Measurements from ENCODE around the gene NUFIP2.
"Not testable (repeated sequence)": the region's sequence is repeated elsewhere in the genome, so short reads cannot be mapped to it uniquely, and the experiment has no call there.

Gene NUFIP2

DNA sequence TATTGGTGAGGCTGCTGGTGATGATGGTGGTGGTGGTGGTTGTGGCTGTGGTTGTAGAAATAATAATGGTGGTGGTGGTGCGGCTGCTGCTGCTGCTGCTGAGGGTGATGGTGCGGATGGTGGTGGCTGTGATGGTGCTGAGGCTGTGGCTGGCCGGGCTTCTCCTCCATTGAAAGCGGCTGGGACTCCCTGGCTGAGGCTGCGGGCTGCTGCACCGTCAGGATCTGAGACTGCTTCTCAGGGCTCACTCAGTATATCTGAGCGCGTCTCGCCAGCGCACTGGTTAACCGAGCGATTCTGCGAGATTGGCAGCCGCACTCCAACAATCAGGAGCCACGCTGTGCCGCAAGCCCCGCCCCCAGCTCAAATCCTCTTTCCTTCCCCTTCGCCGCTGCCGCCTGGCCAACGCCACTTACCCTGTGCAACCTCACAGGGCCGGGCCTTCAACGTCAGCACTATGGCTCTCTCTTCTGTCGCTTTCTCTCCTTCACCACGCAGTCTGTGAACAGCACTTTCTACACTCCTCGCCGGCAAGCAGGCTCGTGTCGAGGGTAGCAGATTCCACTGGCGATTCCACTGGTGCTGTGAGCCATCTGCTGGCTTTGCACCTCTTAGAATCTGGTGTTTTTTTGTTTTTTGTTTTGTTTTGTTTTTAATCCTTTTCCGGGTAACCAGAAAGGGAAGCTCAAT, at the start of gene NUFIP2:
TSS of gene NUFIP2 (minus strand) at position 259 of the 690 bp plus-strand sequence. CDS start at position 170, 89 bp downstream.
- peak; percentile 98 for FAIRE-seq

GRCh38 chr17:29342158-29342765, 48.3 kb upstream of the NUFIP2 start:
- no peak for FAIRE-seq

DNA sequence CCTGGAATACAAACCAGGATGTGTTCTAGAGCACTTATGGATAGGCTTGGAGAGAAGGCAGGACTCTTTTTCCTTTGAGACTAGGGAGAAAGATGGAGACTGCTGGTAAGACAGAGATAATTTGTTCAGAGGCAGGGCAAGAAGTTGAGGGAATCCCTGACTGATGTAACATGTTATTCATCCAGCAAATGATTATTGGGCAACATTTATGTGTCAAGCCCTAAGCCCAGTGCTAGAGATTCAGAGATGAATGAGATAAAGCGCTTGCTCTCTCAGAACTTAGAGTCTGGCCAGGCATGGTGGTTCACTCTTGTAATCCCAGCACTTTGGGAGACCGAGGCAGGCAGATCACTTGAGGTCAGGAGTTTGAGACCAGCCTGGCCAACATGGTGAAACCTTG, 47.8 kb upstream of the NUFIP2 start:
- FAIRE-seq: no peak

DNA sequence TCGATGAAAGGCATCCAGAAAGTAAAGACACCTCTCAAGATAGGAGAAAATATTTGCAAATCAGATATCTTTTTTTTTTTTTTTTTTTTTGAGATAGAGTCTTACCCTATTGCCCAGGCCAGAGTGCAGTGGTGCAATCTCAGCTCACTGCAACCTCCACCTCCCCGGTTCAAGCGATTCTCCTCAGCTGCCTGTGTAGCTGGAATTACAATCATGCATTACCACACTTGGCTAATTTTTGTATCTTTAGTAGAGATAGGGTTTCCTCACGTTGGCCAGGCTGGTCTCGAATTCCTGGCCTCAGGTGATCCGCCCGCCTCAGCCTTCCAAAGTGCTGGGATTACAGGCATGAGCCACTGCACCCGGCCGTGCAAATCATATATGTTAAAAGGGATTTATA, 45.1 kb upstream of the NUFIP2 start:
- FAIRE-seq: not testable (repeated sequence)

GRCh38 chr17:29331708-29332085, 37.7 kb upstream of the NUFIP2 start:
- FAIRE-seq: no peak

DNA sequence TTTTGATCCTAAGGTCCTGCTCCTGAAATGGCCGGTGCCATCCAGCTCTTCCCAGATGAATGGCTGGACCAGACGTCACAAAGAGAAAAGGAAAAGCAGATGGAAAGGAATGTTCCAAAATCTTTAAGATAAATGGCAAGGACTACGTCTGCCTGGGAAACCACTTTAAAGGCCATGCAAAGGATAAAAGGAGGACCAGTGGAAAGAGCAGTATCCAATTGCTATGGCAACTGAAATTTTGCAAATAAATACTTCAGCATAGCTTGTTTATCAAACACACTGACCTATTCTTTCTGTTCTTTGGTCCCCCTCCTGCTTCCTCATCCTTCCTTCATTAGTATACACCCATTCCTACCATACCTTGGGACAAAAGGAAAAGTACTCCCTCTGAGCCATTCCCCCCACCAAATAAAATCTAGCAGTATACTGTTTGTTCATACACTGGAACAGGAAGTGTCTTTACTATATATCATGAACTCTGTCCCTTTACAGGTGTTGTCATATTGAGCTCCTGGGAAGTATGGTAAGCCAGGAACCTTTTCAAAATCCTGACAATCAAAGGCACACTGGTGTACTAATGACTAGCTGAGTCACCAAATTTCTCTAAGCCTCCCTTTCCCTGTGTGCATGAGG, 37.2 kb upstream of the NUFIP2 start:
- no peak for FAIRE-seq

DNA sequence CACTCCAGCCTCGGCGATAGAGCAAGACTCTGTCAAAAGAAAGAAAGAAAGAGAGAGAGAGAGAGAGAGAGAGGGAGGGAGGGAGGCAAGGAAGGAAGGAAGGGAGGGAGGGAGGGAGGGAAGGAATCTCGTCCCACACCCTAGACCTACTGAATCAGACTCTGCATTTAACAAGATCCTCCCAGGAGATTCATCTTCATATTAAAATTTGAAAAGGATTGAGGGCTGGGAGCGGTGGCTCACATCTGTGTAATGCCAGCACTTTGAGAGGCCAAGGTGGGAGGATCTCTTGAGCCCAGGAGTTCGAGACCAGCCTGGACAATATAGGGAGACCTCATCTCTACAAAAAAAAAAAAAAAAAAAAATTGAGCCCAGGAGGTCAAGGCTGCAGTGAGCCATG, 33.5 kb upstream of the NUFIP2 start:
- FAIRE-seq: no peak

DNA sequence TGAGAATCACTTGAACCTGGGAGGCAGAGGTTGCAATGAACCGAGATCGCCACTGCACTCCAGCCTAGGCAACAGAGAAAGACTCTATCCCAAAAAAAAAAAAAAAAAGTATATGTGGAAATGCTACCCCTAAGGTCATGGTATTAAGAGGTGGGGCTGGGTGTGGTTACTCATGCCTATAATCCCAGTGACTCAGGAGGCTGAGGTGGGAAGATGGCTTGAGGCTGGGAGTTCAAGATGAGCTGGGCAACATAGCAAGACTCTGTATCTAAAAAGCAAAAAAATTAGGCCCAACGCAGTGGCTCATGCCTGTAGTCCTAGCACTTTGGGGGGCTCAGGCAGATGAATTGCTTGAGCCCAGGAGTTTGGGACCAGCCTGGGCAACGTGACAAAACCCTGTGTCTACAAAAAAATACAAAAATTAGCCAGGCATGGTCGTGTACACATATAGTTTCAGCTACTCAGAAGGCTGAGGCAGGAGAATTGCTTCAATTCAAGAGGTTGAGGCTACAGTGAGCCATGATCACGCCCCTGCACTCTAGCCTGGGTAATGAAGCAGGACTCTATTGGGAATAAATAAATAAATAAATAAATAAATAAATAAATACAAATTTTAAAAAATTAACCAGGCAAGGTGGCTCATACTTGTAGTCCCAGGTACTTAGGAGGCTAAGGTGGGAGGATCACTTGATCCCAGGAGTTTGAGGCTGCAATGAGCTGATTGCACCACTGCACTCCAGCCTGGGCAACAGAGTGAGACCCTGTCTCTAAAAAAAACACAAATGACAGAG, 32.3 kb upstream of the NUFIP2 start:
- FAIRE-seq: no peak

- FAIRE-seq: no peak
These were observed 28.4 kb upstream of the NUFIP2 start for GRCh38 chr17:29322363-29322762.

GRCh38 chr17:29303386-29303785, 9.4 kb upstream of the NUFIP2 start:
- no peak for FAIRE-seq

GRCh38 chr17:29299031-29299430, 5.1 kb upstream of the NUFIP2 start:
- no peak for FAIRE-seq

GRCh38 chr17:29295420-29295819, 1.5 kb upstream of the NUFIP2 start:
- no peak for FAIRE-seq

- FAIRE-seq: no peak
These were observed 592 bp upstream of the NUFIP2 start for GRCh38 chr17:29294580-29294900.

DNA sequence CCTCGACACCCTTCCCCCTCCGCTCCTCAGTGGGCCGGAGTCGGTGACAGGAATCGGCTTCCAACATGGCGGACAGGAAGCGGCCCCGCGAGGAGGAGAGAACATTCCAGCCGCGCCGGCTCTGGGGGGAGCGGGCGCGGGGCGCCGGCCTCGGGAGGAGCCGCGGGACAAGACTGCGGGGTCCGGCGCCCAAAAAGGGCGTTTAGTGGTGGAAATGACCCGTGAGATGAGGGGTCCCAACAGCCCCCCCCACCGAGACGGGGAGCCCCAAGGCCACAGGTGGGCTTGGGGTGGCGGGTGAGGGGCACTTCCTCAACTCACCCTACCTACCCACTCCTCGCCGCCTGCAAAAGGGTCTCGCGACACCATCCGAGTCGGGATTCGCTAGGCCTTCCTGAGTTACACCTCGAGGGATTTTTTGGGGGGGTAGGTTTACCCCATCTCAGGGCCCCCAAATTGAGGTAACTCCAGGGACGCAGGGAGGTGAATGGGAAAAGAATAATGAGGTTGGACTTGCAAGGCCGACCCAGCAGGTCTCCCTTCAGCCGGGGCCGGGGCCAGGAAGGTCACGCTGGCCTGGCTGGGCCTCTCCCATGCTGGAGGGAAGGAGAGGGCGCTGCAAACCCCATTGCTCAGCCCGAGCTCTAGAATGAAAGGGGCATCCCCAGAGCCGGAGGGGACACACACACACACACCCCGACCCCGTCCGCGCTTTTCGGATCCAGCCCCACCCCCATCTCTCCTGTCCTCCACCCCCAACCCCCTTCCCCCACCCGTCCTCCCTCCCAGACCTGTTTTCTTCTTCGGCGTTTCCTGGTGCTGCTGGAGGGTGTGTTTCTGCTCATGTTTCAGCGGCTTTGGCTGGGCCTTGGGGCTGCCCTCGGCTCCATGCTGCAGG, 707 bp downstream of the NUFIP2 start:
- FAIRE-seq: no peak

- FAIRE-seq: no peak
These were observed 1.6 kb downstream of the NUFIP2 start for GRCh38 chr17:29292071-29292991.

GRCh38 chr17:29291163-29291752, 2.7 kb downstream of the NUFIP2 start:
- FAIRE-seq: peak; percentile 93

DNA sequence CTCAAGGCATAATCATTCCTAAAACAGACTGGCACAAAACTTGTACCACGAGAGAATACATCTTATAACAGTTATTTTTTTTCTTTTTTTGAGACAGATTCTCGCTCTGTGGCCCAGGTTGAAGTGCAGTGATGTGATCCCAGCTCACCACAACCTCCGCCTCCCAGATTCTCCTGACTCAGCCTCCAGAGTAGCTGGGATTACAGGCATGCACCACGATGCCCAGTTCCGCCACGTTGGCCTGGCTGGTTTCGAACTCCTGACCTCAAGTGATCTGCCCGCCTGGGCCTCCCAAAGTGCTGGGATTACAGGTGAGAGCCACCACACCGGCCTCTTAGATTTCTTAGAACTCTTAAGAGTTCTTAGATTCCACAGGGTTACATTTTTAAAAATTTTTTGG, 4.1 kb downstream of the NUFIP2 start:
- no peak for FAIRE-seq

DNA sequence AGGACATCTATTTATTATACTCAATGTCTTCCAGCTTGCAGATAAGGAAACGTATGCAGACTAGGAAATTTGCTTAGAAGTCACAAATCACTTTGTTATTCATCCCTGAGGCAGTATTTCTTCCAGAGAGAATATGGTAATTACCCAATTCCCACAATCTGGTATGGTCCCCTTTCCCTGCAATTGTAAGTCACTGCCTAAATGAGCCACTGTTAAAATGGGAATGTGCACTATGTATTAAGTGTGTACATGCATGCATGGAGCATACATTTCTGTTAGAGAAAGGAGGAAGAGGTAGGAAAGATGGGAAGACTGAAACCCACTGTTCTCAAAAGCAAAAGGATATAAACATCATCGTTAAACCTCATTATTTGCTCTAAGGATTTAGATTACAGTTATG, 10.0 kb downstream of the NUFIP2 start:
- no peak for FAIRE-seq

- no peak for FAIRE-seq
These were observed 10.5 kb downstream of the NUFIP2 start for GRCh38 chr17:29283496-29283895.

- FAIRE-seq: no peak
These were observed 14.4 kb downstream of the NUFIP2 start for GRCh38 chr17:29279397-29280070.

All from G401.6 (cell line).